Endodermal cell (in vitro differentiated cells): ENCODE data around the gene FOXO4. TPM values are rescaled to one million over a fixed set of nuclear protein-coding genes. Genes with fewer than 3 reads are reported as not detected.

ENCODE experiments used
- DNase-seq: peaks from one replicate; pipeline ENCODE4 v3.0.0-alpha.2; 2017
- H3K27ac ChIP-seq: 2 replicates; pipeline ENCODE4 v1.5.1; 2013; ENCODE audit warnings: mild to moderate bottlenecking, low read depth, low read length, moderate library complexity
- H3K27me3 ChIP-seq: 2 replicates; pipeline ENCODE4 v1.6.1; 2013; ENCODE audit warnings: mild to moderate bottlenecking, low read length, moderate library complexity; ENCODE audit not compliant: insufficient read depth, control insufficient read depth, poor library complexity, severe bottlenecking
- H3K36me3 ChIP-seq: 2 replicates; pipeline ENCODE4 v1.7.0; 2013; ENCODE audit warnings: mild to moderate bottlenecking, low read length, moderate library complexity; ENCODE audit not compliant: control insufficient read depth, insufficient read depth
- H3K4me1 ChIP-seq: one replicate; pipeline ENCODE4 v1.7.0; 2013; ENCODE audit warnings: low read length; ENCODE audit not compliant: control insufficient read depth, insufficient read depth
- H3K4me3 ChIP-seq: 2 replicates; pipeline ENCODE4 v1.5.1; 2013; ENCODE audit warnings: mild to moderate bottlenecking, low read length, moderate library complexity
- H3K9ac ChIP-seq: 2 replicates; pipeline ENCODE4 v1.6.1; 2013; ENCODE audit warnings: mild to moderate bottlenecking, low read length, moderate library complexity; ENCODE audit not compliant: poor library complexity, severe bottlenecking; ENCODE audit errors: extremely low read depth
- H3K9me3 ChIP-seq: 2 replicates; pipeline ENCODE4 v1.6.1; 2013; ENCODE audit warnings: mild to moderate bottlenecking, low read length, moderate library complexity; ENCODE audit not compliant: control insufficient read depth
- H3K27ac Mint-ChIP-seq: 2 replicates; pipeline ENCODE4 v1.8.0; 2020; ENCODE audit warnings: mixed read lengths
- H3K27me3 Mint-ChIP-seq: 2 replicates; pipeline ENCODE4 v1.8.0; 2021; ENCODE audit warnings: mild to moderate bottlenecking, mixed read lengths; ENCODE audit not compliant: insufficient read depth
- H3K36me3 Mint-ChIP-seq: 2 replicates; pipeline ENCODE4 v1.8.0; 2020; ENCODE audit warnings: low read depth, mixed read lengths
- H3K4me1 Mint-ChIP-seq: 2 replicates; pipeline ENCODE4 v1.8.0; 2020; ENCODE audit warnings: mixed read lengths
- H3K4me3 Mint-ChIP-seq: 2 replicates; pipeline ENCODE4 v1.8.0; 2020; ENCODE audit warnings: mild to moderate bottlenecking, moderate library complexity, mixed read lengths
- H3K9me3 Mint-ChIP-seq: 2 replicates; pipeline ENCODE4 v1.8.0; 2020; ENCODE audit warnings: mild to moderate bottlenecking, mixed read lengths
- WGBS, 2 experiments: methylation state at CpG; one replicate each; pipeline versions ENCODE4 v1.1.5 to v1.1.7; 2013; ENCODE audit warnings: missing lambda C conversion rate in 2 of 2, mixed read lengths in 1 of 2; ENCODE audit not compliant: insufficient coverage in 1 of 2, insufficient read length in 1 of 2; 5-methylcytosine and 5-hydroxymethylcytosine counted together
- total RNA-seq, 2 donors: library from RNA; stranded (reverse); fragmentation: NEBNext Ultra II Directional in 1 of 2; extraction: Animal tissue kit (Norgen Biotek cat#: 25700) in 1 of 2; gene quantifications; 2 replicates in 1 of 2; 3 replicates in 1 of 2; pipeline ENCODE4 v1.2.1, GENCODE V29; 2021
- TF ChIP-seq, protein P1 (sequence below): fragments of 200-600 bp; sonication (generic); conservative IDR thresholded peaks from 2 replicates; pipeline ENCODE4 v1.5.0; 2021; ENCODE audit warnings: antibody characterized with exemption, mild to moderate bottlenecking

Gene FOXO4
- total RNA-seq, 2 donors from 2014 or later: 14.6 to 17.5 TPM

- peaks cover 60% of the 10 kb centered on the region for H3K9me3 Mint-ChIP-seq
- WGBS, 2 experiments: 92 to 93% methylated on average over 4 to 6 of the region's 6 CpGs
- H3K27ac Mint-ChIP-seq: no peak overlapping the region
- no peak overlapping the region for H3K4me3 Mint-ChIP-seq
- no peak for DNase-seq
- Histone ChIP-seq H3K4me1 (no peaks in the 10 kb centered on the region), H3K36me3 (peaks cover 3% of the 10 kb centered on the region), H3K9me3 (no peaks in the 10 kb centered on the region), H3K27me3 (no peaks in the 10 kb centered on the region), H3K27ac (no peak overlapping the region), H3K9ac (no peak overlapping the region), H3K4me3 (no peak overlapping the region)
- TF ChIP-seq, protein P1, sequence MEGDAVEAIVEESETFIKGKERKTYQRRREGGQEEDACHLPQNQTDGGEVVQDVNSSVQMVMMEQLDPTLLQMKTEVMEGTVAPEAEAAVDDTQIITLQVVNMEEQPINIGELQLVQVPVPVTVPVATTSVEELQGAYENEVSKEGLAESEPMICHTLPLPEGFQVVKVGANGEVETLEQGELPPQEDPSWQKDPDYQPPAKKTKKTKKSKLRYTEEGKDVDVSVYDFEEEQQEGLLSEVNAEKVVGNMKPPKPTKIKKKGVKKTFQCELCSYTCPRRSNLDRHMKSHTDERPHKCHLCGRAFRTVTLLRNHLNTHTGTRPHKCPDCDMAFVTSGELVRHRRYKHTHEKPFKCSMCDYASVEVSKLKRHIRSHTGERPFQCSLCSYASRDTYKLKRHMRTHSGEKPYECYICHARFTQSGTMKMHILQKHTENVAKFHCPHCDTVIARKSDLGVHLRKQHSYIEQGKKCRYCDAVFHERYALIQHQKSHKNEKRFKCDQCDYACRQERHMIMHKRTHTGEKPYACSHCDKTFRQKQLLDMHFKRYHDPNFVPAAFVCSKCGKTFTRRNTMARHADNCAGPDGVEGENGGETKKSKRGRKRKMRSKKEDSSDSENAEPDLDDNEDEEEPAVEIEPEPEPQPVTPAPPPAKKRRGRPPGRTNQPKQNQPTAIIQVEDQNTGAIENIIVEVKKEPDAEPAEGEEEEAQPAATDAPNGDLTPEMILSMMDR: no peak
- peaks cover 7% of the 10 kb centered on the region for H3K4me1 Mint-ChIP-seq
- H3K36me3 Mint-ChIP-seq: peaks cover 27% of the 10 kb centered on the region
- peaks cover 6% of the 10 kb centered on the region for H3K27me3 Mint-ChIP-seq
These were observed 47.9 kb downstream of the FOXO4 start for GRCh38 chrX:71143508-71143907.

DNA sequence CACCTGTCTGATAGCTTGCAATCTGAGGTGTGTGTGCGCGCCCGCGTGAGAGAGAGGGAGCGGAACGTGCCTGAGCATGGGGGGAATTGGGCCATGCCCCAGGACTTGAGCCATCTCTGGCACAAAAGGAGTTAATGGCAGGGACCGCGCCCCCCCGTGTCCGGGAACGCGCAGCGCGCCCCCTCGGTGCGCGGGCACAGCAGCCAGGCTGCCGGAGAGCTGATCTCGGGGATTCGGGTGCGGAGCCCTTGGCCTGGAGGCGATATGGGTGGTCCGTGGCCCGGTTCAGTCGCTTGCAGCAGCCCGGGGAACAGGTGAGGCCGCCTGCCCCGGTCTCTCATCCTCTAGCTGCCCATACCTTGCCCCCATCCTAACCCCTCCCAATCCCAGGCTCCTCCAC lies 49.0 kb downstream of the FOXO4 start, which contains the start of gene NLGN3:
TSS of gene NLGN3 (plus strand) at position 191 of the 400 bp plus-strand sequence. CDS start 2,909 bp downstream, outside the sequence.
- no peaks in the 10 kb centered on the region for H3K4me1 ChIP-seq
- Mint-ChIP-seq H3K4me3 (peak within 1 kb of the TSS; percentile 25), H3K27ac (no peak within 1 kb of the TSS), H3K9me3 (peaks cover 54% of the 10 kb centered on the region), H3K27me3 (peaks cover 6% of the 10 kb centered on the region), H3K4me1 (peaks cover 7% of the 10 kb centered on the region), H3K36me3 (peaks cover 16% of the 10 kb centered on the region)
- TF ChIP-seq, protein P1: no peak
- peak within 1 kb of the TSS; percentile 32 for H3K27ac ChIP-seq
- H3K27me3 ChIP-seq: no peaks in the 10 kb centered on the region
- H3K9ac ChIP-seq: no peak within 1 kb of the TSS
- 4% methylated on average over 27 of the region's 28 CpGs; no CpG with 5 or more reads in 1 of the 2 experiments for WGBS, 2 experiments
- H3K9me3 ChIP-seq: no peaks in the 10 kb centered on the region
- no peaks in the 10 kb centered on the region for H3K36me3 ChIP-seq
- DNase-seq: peak; percentile 66
- peak within 1 kb of the TSS; percentile 69 for H3K4me3 ChIP-seq

GRCh38 chrX:71147496-71148277 lies 52.0 kb downstream of the FOXO4 start:
- no peak overlapping the region for H3K4me3 ChIP-seq
- peaks cover 8% of the 10 kb centered on the region for H3K27me3 Mint-ChIP-seq
- 91 to 93% methylated on average over 5 to 28 of the region's 28 CpGs for WGBS, 2 experiments
- H3K27ac ChIP-seq: no peak overlapping the region
- no peaks in the 10 kb centered on the region for H3K9me3 ChIP-seq
- H3K9me3 Mint-ChIP-seq: peaks cover 63% of the 10 kb centered on the region
- H3K4me1 ChIP-seq: no peaks in the 10 kb centered on the region
- H3K36me3 ChIP-seq: no peaks in the 10 kb centered on the region
- DNase-seq: no peak
- no peak overlapping the region for H3K9ac ChIP-seq
- TF ChIP-seq, protein P1: no peak
- no peaks in the 10 kb centered on the region for H3K27me3 ChIP-seq
- H3K36me3 Mint-ChIP-seq: peaks cover 5% of the 10 kb centered on the region
- H3K4me1 Mint-ChIP-seq: peaks cover 7% of the 10 kb centered on the region
- H3K4me3 Mint-ChIP-seq: no peak overlapping the region
- no peak overlapping the region for H3K27ac Mint-ChIP-seq
